Measurements from ENCODE around the gene PCDHA1.
"Not testable (repeated sequence)": the region's sequence is repeated elsewhere in the genome, so short reads cannot be mapped to it uniquely, and the experiment has no call there.

The PCDHA1 gene

GRCh38 chr5:140822281-140822629, 36.3 kb downstream of the PCDHA1 start:
- TF ChIP-seq, protein P1, sequence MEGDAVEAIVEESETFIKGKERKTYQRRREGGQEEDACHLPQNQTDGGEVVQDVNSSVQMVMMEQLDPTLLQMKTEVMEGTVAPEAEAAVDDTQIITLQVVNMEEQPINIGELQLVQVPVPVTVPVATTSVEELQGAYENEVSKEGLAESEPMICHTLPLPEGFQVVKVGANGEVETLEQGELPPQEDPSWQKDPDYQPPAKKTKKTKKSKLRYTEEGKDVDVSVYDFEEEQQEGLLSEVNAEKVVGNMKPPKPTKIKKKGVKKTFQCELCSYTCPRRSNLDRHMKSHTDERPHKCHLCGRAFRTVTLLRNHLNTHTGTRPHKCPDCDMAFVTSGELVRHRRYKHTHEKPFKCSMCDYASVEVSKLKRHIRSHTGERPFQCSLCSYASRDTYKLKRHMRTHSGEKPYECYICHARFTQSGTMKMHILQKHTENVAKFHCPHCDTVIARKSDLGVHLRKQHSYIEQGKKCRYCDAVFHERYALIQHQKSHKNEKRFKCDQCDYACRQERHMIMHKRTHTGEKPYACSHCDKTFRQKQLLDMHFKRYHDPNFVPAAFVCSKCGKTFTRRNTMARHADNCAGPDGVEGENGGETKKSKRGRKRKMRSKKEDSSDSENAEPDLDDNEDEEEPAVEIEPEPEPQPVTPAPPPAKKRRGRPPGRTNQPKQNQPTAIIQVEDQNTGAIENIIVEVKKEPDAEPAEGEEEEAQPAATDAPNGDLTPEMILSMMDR (conservative IDR thresholded peaks at IDR 0.05; ENCODE audit: low read depth, low read length), result no peak
- Histone ChIP-seq H3K4me3 (IDR thresholded peaks at IDR 0.05; ENCODE audit: insufficient read depth, low read depth, low read length) (no peak overlapping the region), H3K4me1 (ENCODE audit: low read depth, poor library complexity, severe bottlenecking) (no peaks in the 10 kb centered on the region), H3K36me3 (ENCODE audit: insufficient read depth) (no peaks in the 10 kb centered on the region), H4K20me1 (ENCODE audit: insufficient read depth) (no peaks in the 10 kb centered on the region), H3K4me2 (no peak overlapping the region), H2AFZ (ENCODE audit: low read depth) (no peak overlapping the region), H3K79me2 (ENCODE audit: insufficient read depth, low read depth) (no peaks in the 10 kb centered on the region), H3K27ac (no peak overlapping the region), H3K27me3 (ENCODE audit: insufficient read depth, low read depth) (no peaks in the 10 kb centered on the region), H3K9ac (no peak overlapping the region)

GRCh38 chr5:140822969-140823368, 37.0 kb downstream of the PCDHA1 start:
- not testable (repeated sequence) for H3K4me1 ChIP-seq (ENCODE audit: low read depth, poor library complexity, severe bottlenecking); H3K27me3 ChIP-seq (ENCODE audit: insufficient read depth, low read depth); H3K27ac ChIP-seq; H3K4me2 ChIP-seq; H3K79me2 ChIP-seq (ENCODE audit: insufficient read depth, low read depth); H3K4me3 ChIP-seq (IDR thresholded peaks at IDR 0.05; ENCODE audit: insufficient read depth, low read depth, low read length); H2AFZ ChIP-seq (ENCODE audit: low read depth); H3K36me3 ChIP-seq (ENCODE audit: insufficient read depth); H3K9ac ChIP-seq; H4K20me1 ChIP-seq (ENCODE audit: insufficient read depth)

GRCh38 chr5:140823475-140823874, 37.5 kb downstream of the PCDHA1 start:
- Histone ChIP-seq H4K20me1 (ENCODE audit: insufficient read depth) (no peaks in the 10 kb centered on the region), H2AFZ (ENCODE audit: low read depth) (no peak overlapping the region), H3K4me3 (IDR thresholded peaks at IDR 0.05; ENCODE audit: insufficient read depth, low read depth, low read length) (no peak overlapping the region), H3K27me3 (ENCODE audit: insufficient read depth, low read depth) (no peaks in the 10 kb centered on the region), H3K36me3 (ENCODE audit: insufficient read depth) (no peaks in the 10 kb centered on the region), H3K9ac (no peak overlapping the region), H3K4me2 (no peak overlapping the region), H3K4me1 (ENCODE audit: low read depth, poor library complexity, severe bottlenecking) (no peaks in the 10 kb centered on the region), H3K27ac (no peak overlapping the region), H3K79me2 (ENCODE audit: insufficient read depth, low read depth) (no peaks in the 10 kb centered on the region)
- TF ChIP-seq, protein P1 (conservative IDR thresholded peaks at IDR 0.05; ENCODE audit: low read depth, low read length), result no peak

GRCh38 chr5:140827704-140828361, 41.9 kb downstream of the PCDHA1 start, which contains the start of gene PCDHA6:
TSS of gene PCDHA6 (plus strand) at chr5:140827960. CDS start at chr5:140828092, 132 bp downstream.
- Histone ChIP-seq H3K4me2 (no peak within 1 kb of the TSS), H3K4me3 (IDR thresholded peaks at IDR 0.05; ENCODE audit: insufficient read depth, low read depth, low read length) (no peak within 1 kb of the TSS), H2AFZ (ENCODE audit: low read depth) (no peak within 1 kb of the TSS), H3K27ac (no peak within 1 kb of the TSS), H4K20me1 (ENCODE audit: insufficient read depth) (no peaks in the 10 kb centered on the region), H3K27me3 (ENCODE audit: insufficient read depth, low read depth) (no peaks in the 10 kb centered on the region), H3K4me1 (ENCODE audit: low read depth, poor library complexity, severe bottlenecking) (no peaks in the 10 kb centered on the region), H3K9ac (no peak within 1 kb of the TSS), H3K79me2 (ENCODE audit: insufficient read depth, low read depth) (no peaks in the 10 kb centered on the region), H3K36me3 (ENCODE audit: insufficient read depth) (no peaks in the 10 kb centered on the region)
- TF ChIP-seq, protein P1 (conservative IDR thresholded peaks at IDR 0.05; ENCODE audit: low read depth, low read length), result no peak

DNA sequence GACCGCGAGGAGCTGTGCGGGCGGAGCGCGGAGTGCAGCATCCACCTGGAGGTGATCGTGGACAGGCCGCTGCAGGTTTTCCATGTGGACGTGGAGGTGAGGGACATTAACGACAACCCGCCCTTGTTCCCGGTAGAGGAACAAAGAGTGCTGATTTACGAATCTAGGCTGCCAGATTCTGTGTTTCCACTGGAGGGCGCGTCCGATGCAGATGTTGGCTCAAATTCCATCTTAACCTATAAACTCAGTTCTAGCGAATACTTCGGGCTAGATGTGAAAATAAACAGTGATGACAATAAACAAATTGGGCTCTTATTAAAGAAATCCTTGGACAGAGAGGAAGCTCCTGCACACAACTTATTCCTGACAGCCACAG, 42.4 kb downstream of the PCDHA1 start:
- Histone ChIP-seq H3K36me3 (ENCODE audit: insufficient read depth) (no peaks in the 10 kb centered on the region), H4K20me1 (ENCODE audit: insufficient read depth) (no peaks in the 10 kb centered on the region), H3K79me2 (ENCODE audit: insufficient read depth, low read depth) (no peaks in the 10 kb centered on the region), H3K4me2 (no peak overlapping the region), H3K27ac (no peak overlapping the region), H3K4me1 (ENCODE audit: low read depth, poor library complexity, severe bottlenecking) (no peaks in the 10 kb centered on the region), H3K27me3 (ENCODE audit: insufficient read depth, low read depth) (no peaks in the 10 kb centered on the region), H3K9ac (no peak overlapping the region), H3K4me3 (IDR thresholded peaks at IDR 0.05; ENCODE audit: insufficient read depth, low read depth, low read length) (no peak overlapping the region), H2AFZ (ENCODE audit: low read depth) (no peak overlapping the region)
- TF ChIP-seq, protein P1 (conservative IDR thresholded peaks at IDR 0.05; ENCODE audit: low read depth, low read length), result no peak

DNA sequence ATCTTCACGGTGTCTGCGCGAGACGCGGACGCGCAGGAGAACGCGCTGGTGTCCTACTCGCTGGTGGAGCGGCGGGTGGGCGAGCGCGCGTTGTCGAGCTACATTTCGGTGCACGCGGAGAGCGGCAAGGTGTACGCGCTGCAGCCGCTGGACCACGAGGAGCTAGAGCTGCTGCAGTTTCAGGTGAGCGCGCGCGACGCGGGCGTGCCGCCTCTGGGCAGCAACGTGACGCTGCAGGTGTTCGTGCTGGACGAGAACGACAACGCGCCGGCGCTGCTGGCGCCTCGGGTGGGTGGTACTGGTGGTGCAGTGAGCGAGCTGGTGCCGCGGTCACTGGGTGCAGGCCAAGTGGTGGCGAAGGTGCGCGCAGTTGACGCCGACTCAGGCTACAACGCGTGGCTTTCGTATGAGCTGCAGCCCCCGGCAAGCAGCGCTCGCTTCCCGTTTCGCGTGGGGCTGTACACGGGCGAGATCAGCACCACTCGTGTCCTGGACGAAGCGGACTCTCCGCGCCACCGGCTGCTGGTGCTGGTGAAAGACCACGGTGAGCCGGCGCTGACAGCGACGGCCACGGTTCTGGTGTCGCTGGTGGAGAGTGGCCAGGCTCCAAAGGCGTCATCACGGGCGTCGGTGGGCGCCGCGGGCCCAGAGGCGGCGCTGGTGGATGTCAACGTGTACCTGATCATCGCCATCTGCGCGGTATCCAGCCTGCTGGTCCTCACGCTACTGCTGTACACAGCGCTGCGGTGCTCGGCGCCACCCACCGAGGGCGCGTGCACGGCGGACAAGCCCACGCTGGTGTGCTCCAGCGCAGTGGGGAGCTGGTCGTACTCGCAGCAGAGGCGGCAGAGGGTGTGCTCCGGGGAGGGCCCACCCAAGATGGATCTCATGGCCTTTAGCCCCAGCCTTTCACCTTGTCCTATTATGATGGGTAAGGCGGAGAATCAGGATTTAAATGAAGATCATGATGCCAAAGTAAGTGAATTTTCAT, 43.9 kb downstream of the PCDHA1 start:
- H3K4me3 ChIP-seq (IDR thresholded peaks at IDR 0.05; ENCODE audit: insufficient read depth, low read depth, low read length); H3K9ac ChIP-seq; H3K4me1 ChIP-seq (ENCODE audit: low read depth, poor library complexity, severe bottlenecking); H2AFZ ChIP-seq (ENCODE audit: low read depth); H3K79me2 ChIP-seq (ENCODE audit: insufficient read depth, low read depth); H3K36me3 ChIP-seq (ENCODE audit: insufficient read depth); H3K27ac ChIP-seq; H4K20me1 ChIP-seq (ENCODE audit: insufficient read depth); H3K4me2 ChIP-seq; H3K27me3 ChIP-seq (ENCODE audit: insufficient read depth, low read depth): not testable (repeated sequence)

Measured in KMS-11 (cell line).